Adrenal gland (tissue), 5 donors: ENCODE measurements around the gene SLC7A6OS.

Experiments used
- CTCF ChIP-seq, 6 experiments: fragments of 450-650 bp in 4 of 6; fragments of 200-600 bp in 2 of 6; sonication (generic) in 1 of 6; IDR thresholded peaks; 1 replicate in 5 of 6; 2 replicates in 1 of 6; pipeline versions ENCODE4 v1.5.1 to v1.8.0; 2016 to 2021; ENCODE audit warnings: antibody characterized with exemption in 6 of 6, mild to moderate bottlenecking in 2 of 6, moderate library complexity in 1 of 6
- POLR2A ChIP-seq, 2 donors: fragments of 450-650 bp; IDR thresholded peaks; one replicate each; pipeline ENCODE4 v1.6.1; 2017; ENCODE audit warnings: antibody characterized with exemption in 2 of 2, mild to moderate bottlenecking in 2 of 2, moderate library complexity in 1 of 2
- donor health status: DM: no; HTN: no; CAD: no.

GRCh38 chr16:68290450-68290849 lies 20.3 kb downstream of the SLC7A6OS start:
- TF ChIP-seq CTCF (IDR thresholded peaks at IDR 0.05) (no peak), POLR2A (IDR thresholded peaks at IDR 0.05) (no peak)
